ENCODE measurements around the gene CRK.
"Not testable (repeated sequence)": the region's sequence is repeated elsewhere in the genome, so short reads cannot be mapped to it uniquely, and the experiment has no call there.

CRK gene

DNA sequence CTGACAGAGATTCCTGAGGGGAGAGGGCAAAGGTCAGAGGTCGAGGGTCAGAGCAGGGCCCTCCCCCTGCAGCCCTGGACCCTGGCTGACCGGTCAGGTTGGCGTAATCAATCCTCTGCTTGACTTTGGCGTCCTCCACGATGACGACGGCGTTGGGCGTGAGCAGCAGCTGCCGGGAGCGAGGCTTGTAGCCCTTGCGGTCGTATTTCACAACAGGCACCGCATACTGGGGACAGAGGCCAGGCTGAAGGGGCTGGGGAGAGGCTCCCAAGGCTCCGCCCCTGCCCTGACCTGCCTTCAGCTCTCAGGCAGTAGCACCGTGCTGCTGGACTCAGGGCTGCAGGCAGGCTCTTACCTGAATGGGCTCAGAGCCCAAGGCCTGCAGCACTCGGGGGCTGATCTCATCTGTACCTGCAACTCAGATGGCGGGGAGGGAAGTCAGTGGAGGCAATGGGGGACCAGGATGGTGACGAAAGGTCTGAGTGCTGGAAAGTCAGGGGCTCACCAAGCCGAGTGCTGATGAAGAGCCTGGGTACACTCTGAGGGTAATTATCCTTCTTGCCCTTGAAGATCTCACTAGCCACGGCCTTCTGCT is 12.0 kb upstream of the CRK start:
- DNase-seq (ENCODE audit: low read depth in 2 of 3, low spot score in 2 of 3): no peak

DNA sequence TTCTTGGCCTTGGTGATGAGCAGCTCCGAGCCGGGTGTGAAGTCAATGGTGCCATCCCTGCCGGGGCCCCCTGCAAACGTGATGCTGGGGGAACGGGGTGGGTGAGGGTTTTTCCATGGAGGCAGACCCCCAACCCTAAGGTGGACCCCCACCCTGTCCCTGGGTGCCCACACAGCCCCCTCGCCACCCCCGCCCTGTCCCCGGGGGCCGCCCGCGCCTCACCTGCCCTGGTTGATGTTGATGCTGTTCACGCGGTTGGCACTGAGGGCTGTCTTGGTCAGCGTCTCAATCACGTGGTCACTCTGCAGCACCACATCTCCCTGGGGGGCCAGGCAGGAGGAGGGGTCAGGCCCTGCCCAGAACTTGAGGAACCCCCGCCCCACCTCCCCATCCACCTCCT is 11.2 kb upstream of the CRK start:
- DNase-seq (ENCODE audit: low read depth in 2 of 3, low spot score in 2 of 3): no peak

DNA sequence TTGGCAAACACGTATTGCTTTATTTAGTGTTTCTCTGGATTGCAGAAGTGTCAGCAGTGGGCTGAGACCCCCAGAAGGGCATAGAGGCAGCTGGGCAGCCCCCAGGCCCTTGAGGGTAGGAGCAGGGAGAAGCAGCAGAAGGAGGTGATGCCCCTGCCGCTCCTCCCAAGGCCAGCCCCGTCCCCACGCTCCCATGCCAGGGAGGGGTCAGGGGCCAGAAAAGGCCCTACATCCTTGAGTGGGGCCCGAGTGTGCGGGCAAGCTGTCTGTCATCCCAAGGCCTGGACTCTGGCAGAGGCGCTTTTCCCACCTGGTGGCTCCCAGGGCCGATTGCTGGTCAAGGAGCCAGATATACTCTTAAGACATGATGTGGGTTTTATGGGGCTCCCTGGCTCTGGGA is 8.2 kb upstream of the CRK start:
- no peak for DNase-seq (ENCODE audit: low read depth in 2 of 3, low spot score in 2 of 3)

DNA sequence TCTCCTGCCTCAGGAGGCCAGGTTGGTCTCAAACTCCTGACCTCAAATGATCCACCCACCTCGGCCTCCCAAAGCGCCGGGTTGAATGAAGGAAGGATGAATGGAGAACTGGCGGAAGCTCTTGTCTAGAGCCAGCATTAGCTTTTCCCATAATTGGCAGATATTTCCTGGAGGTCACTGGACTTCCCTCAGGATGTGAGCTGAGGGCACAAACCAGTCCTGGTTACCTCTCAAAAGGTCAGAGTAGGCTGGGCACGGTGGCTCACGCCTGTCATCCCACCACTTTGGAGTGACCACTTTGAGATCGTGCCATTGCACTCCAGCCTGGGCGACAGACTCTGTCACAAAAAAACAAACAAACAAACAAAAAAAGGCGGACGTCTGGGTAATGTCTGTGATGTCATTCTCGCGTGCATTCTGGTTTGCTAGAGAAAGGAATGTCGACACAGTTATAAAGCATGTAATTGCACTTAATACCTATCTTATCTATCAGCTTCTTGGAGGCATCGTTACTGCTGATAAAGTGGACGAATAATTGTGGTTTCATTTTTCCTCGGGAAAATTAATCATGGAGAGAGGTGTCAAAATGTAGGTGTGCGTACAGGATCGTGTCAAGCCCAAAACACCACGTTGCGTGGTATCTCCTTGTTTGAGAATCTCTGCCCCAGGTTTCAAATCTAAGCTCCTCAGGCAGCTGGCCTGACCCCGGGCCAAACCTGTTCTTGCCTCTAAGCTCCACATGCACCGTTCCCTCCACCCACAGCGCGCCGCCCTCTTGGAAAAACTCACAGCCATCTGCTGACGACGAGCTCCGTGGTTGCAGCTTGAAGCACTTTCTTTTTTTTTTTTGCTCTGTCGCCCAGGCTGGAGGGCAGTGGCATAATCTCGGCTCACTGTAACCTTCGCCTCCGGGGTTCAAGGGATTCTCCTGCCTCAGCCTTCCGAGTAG is 6.4 kb upstream of the CRK start:
- DNase-seq (ENCODE audit: low read depth in 2 of 3, low spot score in 2 of 3): no peak

- DNase-seq (ENCODE audit: low read depth in 2 of 3, low spot score in 2 of 3): no peak
Observed at GRCh38 chr17:1461198-1461944, 5.3 kb upstream of the CRK start.

GRCh38 chr17:1460233-1460632 is 4.2 kb upstream of the CRK start:
- DNase-seq (ENCODE audit: low read depth in 2 of 3, low spot score in 2 of 3): no peak

- DNase-seq (ENCODE audit: low read depth in 2 of 3, low spot score in 2 of 3): peak in 2 of 3 experiments; percentile 16 to 21
Observed at GRCh38 chr17:1455291-1455796, 688 bp downstream of the CRK start.

DNA sequence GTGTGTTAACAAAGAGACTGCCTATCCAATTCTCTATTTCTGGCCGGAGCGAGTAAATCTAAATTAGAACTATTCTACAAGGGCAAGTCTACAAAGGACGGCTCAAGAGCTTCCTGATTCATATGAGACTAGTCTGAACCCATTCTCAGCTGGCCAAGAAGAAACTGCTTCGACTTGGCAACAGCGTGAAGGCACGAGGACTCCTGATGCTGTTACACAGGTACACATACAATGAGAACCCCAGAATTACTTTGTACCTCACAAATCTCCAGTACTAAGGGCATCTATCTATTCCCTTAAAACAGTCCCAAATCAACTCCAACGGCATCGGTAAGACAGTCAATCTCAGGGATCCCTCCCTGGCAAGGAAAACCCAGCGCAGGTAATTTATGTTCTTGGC is 1.5 kb downstream of the CRK start:
- DNase-seq (ENCODE audit: low read depth in 2 of 3, low spot score in 2 of 3): no peak

- DNase-seq (ENCODE audit: low read depth in 2 of 3, low spot score in 2 of 3): not testable (repeated sequence)
Observed at GRCh38 chr17:1453694-1454093, 2.3 kb downstream of the CRK start.

DNA sequence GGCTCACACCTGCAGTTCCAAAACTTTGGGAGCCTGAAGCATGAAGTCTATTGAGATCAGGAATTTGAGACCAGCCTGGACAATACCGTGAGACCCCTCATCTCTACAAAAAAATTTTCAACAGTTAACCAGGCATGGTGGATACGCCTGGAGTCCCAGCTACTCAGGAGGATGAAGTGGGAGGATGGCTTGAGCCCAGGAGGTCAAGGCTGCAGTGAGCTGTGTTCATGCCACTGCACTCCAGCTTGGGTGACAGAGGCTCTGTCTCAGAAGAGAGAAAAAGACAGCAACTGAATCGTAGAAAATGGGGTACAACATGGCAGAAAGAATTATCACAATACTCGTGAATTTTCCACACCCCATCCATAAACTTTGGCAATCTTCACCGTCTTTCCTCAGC is 3.2 kb downstream of the CRK start:
- no peak for DNase-seq (ENCODE audit: low read depth in 2 of 3, low spot score in 2 of 3)

- DNase-seq (ENCODE audit: low read depth in 2 of 3, low spot score in 2 of 3): not testable (repeated sequence)
Observed at GRCh38 chr17:1450261-1450660, 5.8 kb downstream of the CRK start.

- no peak for DNase-seq (ENCODE audit: low read depth in 2 of 3, low spot score in 2 of 3)
Observed at GRCh38 chr17:1449412-1449967, 6.5 kb downstream of the CRK start.

DNA sequence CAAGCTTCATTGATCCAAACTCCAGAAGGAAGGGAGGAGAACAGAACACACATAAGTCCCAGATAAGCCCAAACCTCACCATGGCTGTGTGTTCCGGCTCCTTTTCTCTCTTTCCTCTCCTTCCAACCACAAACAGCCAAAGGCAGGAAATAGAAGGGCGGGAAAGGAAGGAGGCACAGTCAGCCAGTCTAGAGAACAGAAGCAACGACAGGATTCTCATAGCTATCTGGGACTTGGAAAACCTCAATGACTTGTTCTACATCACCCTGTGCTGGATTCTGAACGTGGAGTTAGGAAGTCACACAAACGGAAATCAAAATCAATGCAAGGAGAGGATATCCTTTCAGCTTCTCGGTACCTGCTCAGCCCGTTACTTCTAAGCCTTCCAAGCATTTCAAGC is 9.0 kb downstream of the CRK start:
- no peak for DNase-seq (ENCODE audit: low read depth in 2 of 3, low spot score in 2 of 3)

- DNase-seq (ENCODE audit: low read depth in 2 of 3, low spot score in 2 of 3): no peak
Observed at GRCh38 chr17:1446201-1446600, 9.8 kb downstream of the CRK start.

- DNase-seq (ENCODE audit: low read depth in 2 of 3, low spot score in 2 of 3): not testable (repeated sequence)
Observed at GRCh38 chr17:1445695-1446094, 10.3 kb downstream of the CRK start.

DNA sequence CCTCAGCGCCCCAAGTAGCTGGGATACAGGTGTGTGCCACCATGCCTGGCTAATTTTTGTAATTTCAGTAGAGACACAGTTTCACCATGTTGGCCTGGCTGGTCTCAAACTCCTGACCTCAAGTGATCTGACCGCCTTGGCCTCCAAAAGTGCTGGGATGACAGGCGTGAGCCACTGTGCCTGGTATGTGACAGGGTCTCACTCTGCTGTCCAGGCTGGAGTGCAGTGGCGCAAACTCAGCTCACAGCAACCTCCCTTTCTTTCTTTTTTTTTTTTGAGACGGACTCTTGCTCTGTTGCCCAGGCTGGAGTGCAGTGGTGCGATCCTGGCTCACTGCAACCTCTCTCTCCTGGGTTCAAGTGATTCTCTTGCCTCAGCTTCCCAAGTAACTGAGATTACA is 13.3 kb downstream of the CRK start:
- DNase-seq (ENCODE audit: low read depth in 2 of 3, low spot score in 2 of 3): not testable (repeated sequence)

GRCh38 chr17:1442187-1442586 is 13.8 kb downstream of the CRK start:
- DNase-seq (ENCODE audit: low read depth in 2 of 3, low spot score in 2 of 3): no peak

GRCh38 chr17:1440921-1441320 is 15.1 kb downstream of the CRK start:
- DNase-seq (ENCODE audit: low read depth in 2 of 3, low spot score in 2 of 3): no peak

- no peak for DNase-seq (ENCODE audit: low read depth in 2 of 3, low spot score in 2 of 3)
Observed at GRCh38 chr17:1438593-1439083, 17.4 kb downstream of the CRK start.

DNA sequence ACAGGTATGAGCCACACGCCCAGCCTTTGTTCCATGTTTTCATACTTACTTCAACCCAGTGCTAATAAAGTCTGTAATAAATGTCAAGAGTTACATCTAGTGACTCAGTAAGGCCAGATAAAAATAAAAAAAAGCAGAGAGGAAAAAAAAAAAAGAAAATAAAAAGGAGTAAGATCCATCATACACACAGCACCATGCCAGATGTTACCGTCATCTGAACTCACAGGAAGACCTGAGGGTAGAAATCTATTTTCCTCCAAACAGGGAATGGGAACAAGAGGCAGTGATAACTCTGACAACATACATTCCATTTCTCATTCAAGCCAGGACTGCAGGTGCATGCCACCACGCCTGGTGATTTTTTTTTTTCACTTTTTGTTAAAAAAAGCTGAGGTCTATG is 20.7 kb downstream of the CRK start:
- no peak for DNase-seq (ENCODE audit: low read depth in 2 of 3, low spot score in 2 of 3)

DNA sequence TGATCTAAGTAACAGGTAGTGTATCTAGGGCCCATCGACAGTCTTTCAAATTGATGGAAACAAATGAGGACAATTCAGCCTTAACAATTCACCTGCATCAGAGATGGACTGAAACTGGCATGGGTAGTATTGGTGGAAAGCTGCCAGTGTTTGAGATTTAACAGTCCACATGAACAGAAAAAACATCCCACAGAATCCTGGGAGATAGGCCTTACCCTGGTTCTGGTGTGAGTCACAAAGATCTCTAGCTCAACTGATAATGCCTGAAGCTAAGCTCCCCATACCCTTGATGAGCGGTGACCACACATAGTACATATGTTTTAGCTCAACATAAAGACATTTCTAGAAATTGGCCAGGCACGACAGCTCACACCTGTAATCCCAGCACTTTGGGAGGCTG is 21.9 kb downstream of the CRK start:
- no peak for DNase-seq (ENCODE audit: low read depth in 2 of 3, low spot score in 2 of 3)

Data from activated CD8-positive, alpha-beta memory T cell treated with anti-CD3 and anti-CD28 coated beads for 48 hours (primary cell).